ENCODE data around the gene ANXA11.
A peak's percentile ranks its signal among the peaks of the same experiment; 100 is the strongest.

DNA sequence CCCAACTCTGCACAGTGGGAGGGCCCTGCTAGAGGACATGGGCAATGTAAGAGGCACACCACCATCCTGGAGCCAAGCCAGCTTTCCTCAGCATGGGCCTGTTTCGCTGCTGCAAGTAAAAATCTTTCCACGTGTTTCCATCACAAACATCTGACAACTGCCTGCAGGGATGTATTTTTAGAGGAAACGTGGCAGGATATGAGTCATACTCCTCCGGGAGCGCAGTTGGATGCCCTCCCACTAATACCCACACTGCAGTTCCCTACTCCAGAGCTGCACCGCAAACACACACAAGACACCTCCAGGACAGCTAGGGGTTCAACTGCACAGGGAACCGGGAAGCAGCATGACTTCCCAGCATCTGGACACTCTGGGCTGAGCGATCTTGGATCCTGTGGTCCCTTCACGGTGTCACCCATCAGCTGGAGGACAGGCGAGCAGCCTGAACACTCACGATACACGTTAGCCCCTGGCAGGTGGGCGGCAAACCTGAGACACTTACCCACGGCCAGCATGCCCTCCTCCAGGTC, 46.7 kb downstream of the ANXA11 start:
- TF ChIP-seq, protein P1, sequence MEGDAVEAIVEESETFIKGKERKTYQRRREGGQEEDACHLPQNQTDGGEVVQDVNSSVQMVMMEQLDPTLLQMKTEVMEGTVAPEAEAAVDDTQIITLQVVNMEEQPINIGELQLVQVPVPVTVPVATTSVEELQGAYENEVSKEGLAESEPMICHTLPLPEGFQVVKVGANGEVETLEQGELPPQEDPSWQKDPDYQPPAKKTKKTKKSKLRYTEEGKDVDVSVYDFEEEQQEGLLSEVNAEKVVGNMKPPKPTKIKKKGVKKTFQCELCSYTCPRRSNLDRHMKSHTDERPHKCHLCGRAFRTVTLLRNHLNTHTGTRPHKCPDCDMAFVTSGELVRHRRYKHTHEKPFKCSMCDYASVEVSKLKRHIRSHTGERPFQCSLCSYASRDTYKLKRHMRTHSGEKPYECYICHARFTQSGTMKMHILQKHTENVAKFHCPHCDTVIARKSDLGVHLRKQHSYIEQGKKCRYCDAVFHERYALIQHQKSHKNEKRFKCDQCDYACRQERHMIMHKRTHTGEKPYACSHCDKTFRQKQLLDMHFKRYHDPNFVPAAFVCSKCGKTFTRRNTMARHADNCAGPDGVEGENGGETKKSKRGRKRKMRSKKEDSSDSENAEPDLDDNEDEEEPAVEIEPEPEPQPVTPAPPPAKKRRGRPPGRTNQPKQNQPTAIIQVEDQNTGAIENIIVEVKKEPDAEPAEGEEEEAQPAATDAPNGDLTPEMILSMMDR (IDR thresholded peaks at IDR 0.05), result peak in 1 of 3 experiments; percentile 6
- TF ChIP-seq POLR2A (IDR thresholded peaks at IDR 0.05; ENCODE audit: low read depth) (no peak), POLR2AphosphoS5 (IDR thresholded peaks at IDR 0.05) (peak; percentile 82 to 88)

Data from esophagus muscularis mucosa (tissue), 3 donors.